GM12873 (cell line): Measurements from ENCODE around the gene CFAP65.

Source experiments
- TF ChIP-seq, protein P1 (sequence below): IDR thresholded peaks from 2 replicates; pipeline ENCODE4 v1.5.1; 2012; ENCODE audit warnings: low read depth, mild to moderate bottlenecking, moderate library complexity, low read length, control low read depth; ENCODE audit not compliant: insufficient read depth; ENCODE audit errors: missing control alignments

Gene CFAP65

DNA sequence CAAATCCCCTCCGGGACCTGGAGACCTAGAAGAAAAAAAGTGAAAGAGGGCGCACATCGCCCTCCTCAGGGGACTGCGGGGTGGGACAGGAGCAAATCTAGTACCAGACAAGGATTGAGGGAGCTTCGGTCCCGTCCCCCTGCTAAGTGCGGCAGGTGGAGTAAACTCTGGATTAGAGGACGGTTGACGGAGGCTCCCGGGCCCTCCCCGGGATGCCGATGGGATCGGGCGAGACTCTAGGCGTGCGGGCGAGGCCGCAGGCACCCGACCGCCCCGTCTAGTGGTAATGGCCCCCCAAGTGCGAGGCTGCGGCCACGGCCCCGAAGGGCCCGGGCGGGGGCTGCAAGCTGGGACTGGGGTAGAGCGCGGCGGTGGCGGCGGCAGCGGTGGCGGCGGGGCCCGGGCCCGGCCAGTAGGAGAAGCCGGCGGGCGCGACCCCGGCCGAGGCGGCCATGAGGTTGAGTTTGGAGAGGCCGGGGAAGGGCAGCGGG, 59.9 kb downstream of the CFAP65 start:
- TF ChIP-seq, protein P1, sequence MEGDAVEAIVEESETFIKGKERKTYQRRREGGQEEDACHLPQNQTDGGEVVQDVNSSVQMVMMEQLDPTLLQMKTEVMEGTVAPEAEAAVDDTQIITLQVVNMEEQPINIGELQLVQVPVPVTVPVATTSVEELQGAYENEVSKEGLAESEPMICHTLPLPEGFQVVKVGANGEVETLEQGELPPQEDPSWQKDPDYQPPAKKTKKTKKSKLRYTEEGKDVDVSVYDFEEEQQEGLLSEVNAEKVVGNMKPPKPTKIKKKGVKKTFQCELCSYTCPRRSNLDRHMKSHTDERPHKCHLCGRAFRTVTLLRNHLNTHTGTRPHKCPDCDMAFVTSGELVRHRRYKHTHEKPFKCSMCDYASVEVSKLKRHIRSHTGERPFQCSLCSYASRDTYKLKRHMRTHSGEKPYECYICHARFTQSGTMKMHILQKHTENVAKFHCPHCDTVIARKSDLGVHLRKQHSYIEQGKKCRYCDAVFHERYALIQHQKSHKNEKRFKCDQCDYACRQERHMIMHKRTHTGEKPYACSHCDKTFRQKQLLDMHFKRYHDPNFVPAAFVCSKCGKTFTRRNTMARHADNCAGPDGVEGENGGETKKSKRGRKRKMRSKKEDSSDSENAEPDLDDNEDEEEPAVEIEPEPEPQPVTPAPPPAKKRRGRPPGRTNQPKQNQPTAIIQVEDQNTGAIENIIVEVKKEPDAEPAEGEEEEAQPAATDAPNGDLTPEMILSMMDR = peak; percentile 9

DNA sequence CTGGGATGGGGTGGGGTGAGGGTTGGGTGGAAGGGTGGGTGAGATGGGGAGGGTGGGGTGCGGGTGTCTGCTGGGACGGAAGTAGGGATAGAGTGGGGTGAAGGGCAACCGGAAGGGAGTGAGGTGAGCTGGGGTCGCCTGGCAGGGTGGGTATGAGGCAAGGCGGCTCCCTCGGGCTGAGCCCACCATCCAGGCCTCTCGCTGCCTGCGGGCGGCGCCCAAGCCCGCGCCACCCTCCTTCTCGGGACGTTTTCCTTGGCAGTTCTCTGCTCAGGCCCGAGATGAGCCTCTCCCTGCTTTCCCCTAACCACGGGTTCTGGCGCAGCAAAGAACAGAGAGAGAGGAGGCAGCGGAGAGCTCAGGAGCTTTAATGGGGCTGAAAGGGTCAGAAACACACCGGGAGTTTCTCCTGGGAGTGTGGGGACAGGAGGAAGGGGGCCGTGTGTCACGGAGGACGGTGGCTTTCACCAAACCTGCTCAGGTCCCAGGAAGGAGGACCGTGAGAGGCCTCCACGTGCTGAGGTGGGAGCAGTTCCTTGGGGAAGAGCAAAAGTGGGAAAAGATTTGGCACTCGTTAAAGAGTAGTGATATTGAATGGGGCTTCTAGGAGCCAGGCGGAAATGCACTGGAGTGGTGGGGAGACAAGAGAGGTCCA, 60.5 kb downstream of the CFAP65 start:
- TF ChIP-seq, protein P1 = no peak

DNA sequence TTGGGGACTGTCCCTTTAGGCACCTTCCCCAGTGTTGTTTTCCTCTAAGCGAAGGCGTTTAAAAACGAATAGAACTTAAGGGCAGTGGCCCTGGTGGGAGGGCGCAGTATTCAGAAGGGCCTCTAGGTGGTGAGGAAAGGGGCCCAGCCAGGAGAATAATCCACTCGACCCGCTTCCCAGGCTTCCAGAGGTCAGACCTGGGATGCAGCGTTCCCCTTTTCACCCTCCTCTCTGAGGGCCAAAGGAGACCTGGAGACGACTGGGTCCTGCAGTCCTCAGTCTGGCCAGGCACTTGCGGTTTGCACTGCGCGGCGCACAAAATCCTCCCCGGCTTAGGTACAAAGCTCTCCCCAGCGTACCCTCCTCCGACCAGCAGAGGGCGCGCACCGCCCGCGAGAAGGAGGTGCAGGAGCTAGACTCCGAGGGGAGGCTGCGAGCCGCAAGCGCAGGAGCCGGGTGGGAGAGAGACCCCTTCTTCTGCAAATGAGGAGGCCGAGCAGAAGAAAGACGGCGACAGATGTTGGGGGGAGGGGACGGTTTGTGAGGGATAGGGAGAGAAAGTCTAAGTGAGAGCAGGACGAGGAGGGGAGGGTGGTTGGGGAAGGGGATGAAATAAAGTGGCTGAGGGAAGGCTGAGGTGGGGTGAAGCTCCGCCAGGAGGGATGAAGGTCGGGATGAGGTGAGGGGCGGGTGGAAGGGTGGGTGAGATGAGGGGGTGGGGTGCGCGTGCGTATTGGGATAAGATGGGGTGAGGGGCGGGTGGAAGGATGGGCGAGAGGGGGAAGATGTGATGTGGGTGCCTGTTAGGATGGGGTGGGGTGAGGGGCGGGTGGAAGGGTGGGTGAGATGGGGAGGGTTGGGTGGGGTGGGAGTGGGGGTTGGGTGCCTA, 61.2 kb downstream of the CFAP65 start:
- TF ChIP-seq, protein P1 = peak; percentile 83

DNA sequence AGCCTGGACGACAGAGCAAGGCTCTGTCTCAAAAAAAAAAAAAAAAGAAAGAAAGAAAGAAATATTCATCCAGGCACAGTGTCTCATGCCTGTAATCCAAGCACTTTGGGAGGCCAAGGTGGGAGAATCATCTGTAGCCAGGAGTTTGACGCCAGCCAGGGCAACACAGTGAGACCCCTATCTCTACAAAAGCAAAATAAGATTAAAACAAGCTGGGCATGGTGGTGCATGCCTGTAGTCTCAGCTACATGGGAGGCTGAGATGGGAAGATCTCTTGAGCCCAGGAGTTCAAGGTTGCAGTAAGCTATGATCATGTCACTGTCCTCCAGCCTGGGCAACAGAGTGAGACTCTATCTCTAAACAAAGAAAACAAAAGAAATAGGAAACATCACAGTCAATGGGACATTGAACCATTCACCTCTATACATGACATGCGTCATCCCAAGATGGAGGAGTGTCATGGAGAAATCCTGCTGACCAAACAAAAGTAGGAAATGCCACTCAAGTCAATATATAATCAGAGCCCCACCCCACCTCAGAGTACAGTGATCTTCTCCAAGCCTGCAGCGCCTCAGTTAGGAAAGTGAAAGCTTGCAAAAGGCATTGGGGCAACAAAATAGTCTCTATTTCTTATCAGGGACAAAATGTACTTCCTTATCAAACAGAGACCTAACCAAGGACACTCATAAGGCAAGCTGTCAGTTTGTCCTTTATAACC, 66.1 kb downstream of the CFAP65 start:
- TF ChIP-seq, protein P1 = no peak

DNA sequence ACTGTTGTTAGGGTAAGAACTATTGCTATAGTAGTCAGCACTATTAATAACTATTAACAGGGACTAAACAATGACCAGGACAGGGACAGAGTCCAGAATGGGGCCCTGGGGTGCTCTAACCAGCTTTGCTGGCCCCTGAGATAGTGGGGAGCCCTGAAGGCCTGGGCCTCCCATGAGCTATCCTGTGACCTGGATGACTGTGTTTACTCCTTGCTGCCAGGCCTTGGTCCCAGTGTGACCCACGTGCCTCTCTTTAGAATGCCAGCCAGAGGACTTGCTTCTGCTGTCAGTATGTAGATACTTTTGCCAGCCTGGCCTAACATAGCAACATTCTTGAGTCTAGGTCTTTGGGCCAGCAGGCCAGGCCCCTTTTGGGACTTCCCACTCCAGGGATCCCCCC, 70.4 kb downstream of the CFAP65 start:
- TF ChIP-seq, protein P1 = no peak

DNA sequence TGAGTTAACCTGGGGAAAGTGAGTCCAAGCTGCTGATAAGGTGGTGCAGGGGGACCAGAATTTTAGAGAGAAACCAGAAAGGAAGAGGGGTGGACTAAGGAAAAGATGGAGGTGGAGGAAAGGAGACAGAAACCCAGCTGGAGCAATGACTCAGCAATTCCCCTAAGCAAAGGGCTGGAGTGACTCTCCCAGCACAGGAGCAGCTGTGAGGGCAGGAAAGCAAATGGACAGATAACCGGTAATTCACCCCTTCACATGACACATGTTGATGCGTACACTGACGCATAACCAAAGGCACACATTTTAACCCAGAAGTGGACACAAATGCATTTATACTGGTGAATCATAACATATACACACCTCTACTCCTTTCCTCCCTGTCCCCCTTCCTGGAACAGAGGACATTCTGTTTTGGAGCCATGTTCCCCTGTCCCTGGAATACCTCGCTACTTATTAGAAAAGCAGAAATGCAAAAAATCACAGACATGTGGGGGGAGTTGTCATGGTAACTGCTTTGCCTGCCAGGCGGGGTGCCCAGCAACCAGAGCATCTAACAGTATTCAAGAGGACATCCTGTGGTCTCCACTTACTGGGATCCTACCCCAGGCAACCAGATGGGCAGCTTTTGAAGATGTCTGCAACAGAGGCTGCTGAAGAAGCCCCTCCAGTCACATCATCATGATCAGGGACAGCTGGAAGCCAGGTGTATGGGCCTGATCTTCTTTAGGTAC, 77.1 kb downstream of the CFAP65 start:
- TF ChIP-seq, protein P1 = no peak
